EL (cell line): ENCODE measurements around the gene CRTC2.
"Not testable (repeated sequence)": the region's sequence is repeated elsewhere in the genome, so short reads cannot be mapped to it uniquely, and the experiment has no call there.

Source experiments
- DNase-seq: peaks from one replicate; pipeline ENCODE4 v3.0.0-alpha.2; 2016

CRTC2 gene

GRCh38 chr1:153958111-153958960 lies at the start of gene CRTC2:
Gene CRTC2 (minus strand): TSS chr1:153958612. CDS start chr1:153958497, 115 bp downstream.
- peak; percentile 99 for DNase-seq

- peak; percentile 58 for DNase-seq
Observed at GRCh38 chr1:154006136-154006535, 47.7 kb upstream of the CRTC2 start.

GRCh38 chr1:154000420-154000819 lies 42.0 kb upstream of the CRTC2 start:
- DNase-seq, result no peak

- not testable (repeated sequence) for DNase-seq
Observed at GRCh38 chr1:153996882-153997281, 38.5 kb upstream of the CRTC2 start.

- no peak for DNase-seq
Observed at GRCh38 chr1:153995640-153996039, 37.2 kb upstream of the CRTC2 start.

- no peak for DNase-seq
Observed at GRCh38 chr1:153995202-153995601, 36.8 kb upstream of the CRTC2 start.

GRCh38 chr1:153991806-153992205 lies 33.4 kb upstream of the CRTC2 start:
- no peak for DNase-seq

- no peak for DNase-seq
Observed at GRCh38 chr1:153991151-153991630, 32.8 kb upstream of the CRTC2 start.

GRCh38 chr1:153990468-153991150 lies 32.2 kb upstream of the CRTC2 start, which contains the start of gene RPS27:
Gene RPS27 (plus strand): TSS chr1:153990762. CDS start chr1:153990797, 35 bp downstream.
- DNase-seq, result peak; percentile 97

- DNase-seq, result no peak
Observed at GRCh38 chr1:153987621-153988020, 29.2 kb upstream of the CRTC2 start.

GRCh38 chr1:153985941-153986761 lies 27.7 kb upstream of the CRTC2 start, which contains the start of gene RAB13:
Gene RAB13 (minus strand): TSS chr1:153986339. CDS start chr1:153986236, 103 bp downstream.
- DNase-seq, result peak; percentile 92

GRCh38 chr1:153985341-153985912 lies 27.0 kb upstream of the CRTC2 start:
- peak; percentile 83 for DNase-seq

- DNase-seq, result no peak
Observed at GRCh38 chr1:153984123-153984894, 25.9 kb upstream of the CRTC2 start.

GRCh38 chr1:153981735-153982134 lies 23.3 kb upstream of the CRTC2 start:
- DNase-seq, result not testable (repeated sequence)

GRCh38 chr1:153979091-153979490 lies 20.7 kb upstream of the CRTC2 start:
- not testable (repeated sequence) for DNase-seq

- DNase-seq, result no peak
Observed at GRCh38 chr1:153978274-153978909, 20.0 kb upstream of the CRTC2 start.

- DNase-seq, result peak; percentile 82
Observed at GRCh38 chr1:153977250-153978240, 19.1 kb upstream of the CRTC2 start, which contains the start of gene JTB. Gene JTB (minus strand): TSS chr1:153977674. CDS start chr1:153977252, 422 bp downstream.

- no peak for DNase-seq
Observed at GRCh38 chr1:153976819-153977249, 18.4 kb upstream of the CRTC2 start.

- no peak for DNase-seq
Observed at GRCh38 chr1:153973525-153973924, 15.1 kb upstream of the CRTC2 start.

GRCh38 chr1:153973071-153973470 lies 14.7 kb upstream of the CRTC2 start:
- no peak for DNase-seq
